K562 (cell line): ENCODE data around the gene NAA38. TPM values are rescaled to one million over a fixed set of nuclear protein-coding genes. Genes with fewer than 3 reads are reported as not detected.

ENCODE experiments used
- E4F1 ChIP-seq: fragments of 250-450 bp; sonication (Bioruptor Pico); IDR thresholded peaks from 2 replicates; pipeline ENCODE4 v1.5.0; 2021; ENCODE audit warnings: mild to moderate bottlenecking, borderline replicate concordance
- HEY1 ChIP-seq: fragments of 250-450 bp; sonication (Bioruptor Pico); IDR thresholded peaks from 2 replicates; pipeline ENCODE4 v1.5.0; 2020; ENCODE audit warnings: mild to moderate bottlenecking, moderate library complexity, borderline replicate concordance
- IRF9 ChIP-seq: fragments of 450-650 bp; IDR thresholded peaks from 2 replicates; pipeline ENCODE4 v1.6.1; 2016; ENCODE audit warnings: missing biosample characterization, missing genetic modification characterization
- RUNX1 ChIP-seq: sonication (generic); IDR thresholded peaks from 2 replicates; pipeline ENCODE4 v1.6.1; 2016; ENCODE audit warnings: antibody characterized with exemption, low read depth
- SRSF1 ChIP-seq: fragments of 200-400 bp; formaldehyde crosslinking; IDR thresholded peaks from 2 replicates; pipeline ENCODE4 v1.6.1; 2017; ENCODE audit warnings: mild to moderate bottlenecking, low read depth, low read length, moderate library complexity
- ZNF146 ChIP-seq: IDR thresholded peaks from one replicate; pipeline ENCODE4 v1.6.1; 2018; ENCODE audit warnings: missing compliant biosample characterization; ENCODE audit not compliant: unreplicated experiment
- polyA plus RNA-seq, 8 experiments: library from polyadenylated mRNA; depleted of rRNA in 4 of 8; stranded (reverse) in 5 of 8; unstranded in 3 of 8; fragments of >200 nt; fragmentation: Nextera tagmentation in 2 of 8; fragmentation: Illumina TruSeq in 1 of 8; extraction: Ambion mirVana in 2 of 8; extraction: Trizol in 1 of 8; gene quantifications; 2 replicates each; pipeline versions ENCODE4 v1.2.1 to v1.2.3, GENCODE V29; 2011 to 2014; ENCODE audit warnings: inconsistent platforms in 1 of 8, missing spikeins in 1 of 8
- total RNA-seq, 7 experiments: library from RNA; depleted of rRNA in 6 of 7; stranded (reverse); fragments of >200 nt in 6 of 7; fragmentation: Illumina TruSeq in 2 of 7; extraction: Trizol in 2 of 7; gene quantifications; 2 replicates each; pipeline versions ENCODE4 v1.2.1 to v1.2.3, GENCODE V29; 2011 to 2021; ENCODE audit warnings: low replicate concordance in 1 of 7

NAA38 gene
- total and polyA plus RNA-seq, 9 of the 15 experiments (the other 6 are each of a cell fraction or from before 2014, with no cell fraction given), result 16.4 to 99.8 (median 57.3) TPM

- no peak for TF ChIP-seq HEY1 (CRISPR knock-in tag)
- no peak for TF ChIP-seq RUNX1
- no peak for TF ChIP-seq SRSF1
- no peak for TF ChIP-seq E4F1 (CRISPR knock-in tag)
- TF ChIP-seq IRF9 (tag), result no peak
- no peak for TF ChIP-seq ZNF146 (CRISPR knock-in tag)
These were observed 9.2 kb downstream of the NAA38 start (continued) for GRCh38 chr17:7848131-7848579.
